SH-SY5Y (cell line): Measurements from ENCODE around the gene RPS14.

Source experiments
- GATA2 ChIP-seq: IDR thresholded peaks from 2 replicates; pipeline ENCODE4 v1.6.1; 2011; ENCODE audit warnings: mild to moderate bottlenecking, low read depth, low read length
- GATA3 ChIP-seq: IDR thresholded peaks from 2 replicates; pipeline ENCODE4 v1.6.1; 2011; ENCODE audit warnings: low read depth, mild to moderate bottlenecking, low read length, moderate library complexity

DNA sequence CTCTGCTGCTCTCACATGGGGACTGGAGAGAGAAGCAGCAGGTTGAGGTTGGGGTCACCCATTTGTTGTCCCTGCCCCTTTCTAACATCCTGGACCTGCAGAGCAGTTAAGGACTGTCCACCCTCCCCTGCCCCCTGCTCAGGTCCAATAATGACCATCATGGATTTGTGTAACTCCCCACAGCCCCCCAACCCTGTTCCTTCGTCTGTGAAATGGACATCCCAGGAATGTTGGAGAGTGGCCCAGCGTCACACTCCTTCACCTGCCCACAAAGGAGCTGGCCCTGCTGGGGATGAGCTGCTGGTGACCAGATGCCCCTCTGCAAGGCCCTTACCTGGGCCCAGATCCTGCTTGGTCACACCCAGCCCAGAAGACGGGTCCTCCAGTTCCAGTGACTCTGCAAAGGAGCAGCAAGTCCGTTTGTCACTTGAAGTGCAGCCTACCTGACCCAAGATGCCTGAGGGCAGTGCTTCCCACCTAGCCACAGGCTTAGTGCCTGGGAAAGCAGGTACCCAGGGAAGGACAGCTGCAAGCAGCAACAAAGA lies 47.2 kb downstream of the RPS14 start:
- TF ChIP-seq GATA2 (no peak), GATA3 (no peak)
